K562 (cell line): ENCODE results near the gene MAP3K20. TPM values are rescaled to one million over a fixed set of nuclear protein-coding genes. Genes with fewer than 3 reads are reported as not detected.
"Not testable (repeated sequence)": the region's sequence is repeated elsewhere in the genome, so short reads cannot be mapped to it uniquely, and the experiment has no call there.

ENCODE experiments used
- ATAC-seq: fragments of 200-7000 bp; cut with Tn5 transposase; 3 replicates; pipeline ENCODE4 v1.9.1; 2020; ENCODE audit warnings: moderate library complexity
- BruUV-seq: library from RNA; stranded (reverse); fragments of 400-500 nt; replicated peaks from 2 replicates; lab custom pipeline; 2021; lab: Mats Ljungman, UMichigan
- CTCF ChIA-PET: fragments of 300-600 bp; formaldehyde crosslinking; extraction: SDS; loops from one replicate; lab custom pipeline; 2021; ENCODE audit warnings: low intra/inter-chr PET ratio; lab: Yijun Ruan, JAX
- POLR2A ChIA-PET: fragments of 300-600, 350-650 bp; sonication (Branson Sonifier 250); formaldehyde crosslinking; extraction: SDS; loops from one replicate; lab custom pipeline; 2021; ENCODE audit warnings: antibody characterized with exemption, inconsistent platforms; lab: Yijun Ruan, JAX
- DNase-seq, 4 experiments: peaks; one replicate each; pipeline versions ENCODE4 v3.0.0 to v3.0.0-alpha.2; 2011 to 2018; ENCODE audit warnings: low spot score in 3 of 4, mixed read lengths in 3 of 4; ENCODE audit errors: extremely low read depth in 1 of 4
- FAIRE-seq: peaks from 2 replicates; lab custom pipeline; 2011; peaks lifted over from hg19 to GRCh38; lab: Jason Lieb, UNC
- H2AFZ ChIP-seq: 2 replicates; pipeline ENCODE4 v1.6.0; 2011; ENCODE audit warnings: low read depth, low read length, control low read depth, inconsistent platforms
- H3K27ac ChIP-seq: fragments of 200-600 bp; 3 replicates; pipeline ENCODE4 v1.8.0; 2011; ENCODE audit warnings: low read depth, mild to moderate bottlenecking, control low read depth, inconsistent platforms, low read length, moderate library complexity, mixed read lengths; ENCODE audit errors: extremely low read depth
- H3K27me3 ChIP-seq, 2 experiments: fragments of 300-600 bp in 1 of 2; 2 replicates in 1 of 2; 3 replicates in 1 of 2; pipeline versions ENCODE4 v1.6.0 to v1.8.0; 2011; ENCODE audit warnings: inconsistent platforms in 2 of 2, low read length in 2 of 2, mild to moderate bottlenecking in 1 of 2, mixed read lengths in 1 of 2, moderate library complexity in 1 of 2; ENCODE audit not compliant: control insufficient read depth in 2 of 2, insufficient read depth in 2 of 2
- H3K36me3 ChIP-seq: fragments of 300-600 bp; 3 replicates; pipeline ENCODE4 v1.8.0; 2011; ENCODE audit warnings: mild to moderate bottlenecking, low read length, inconsistent platforms; ENCODE audit not compliant: control insufficient read depth, insufficient read depth
- H3K4me1 ChIP-seq, 2 experiments: fragments of 200-600 bp in 1 of 2; replicated peaks in 1 of 2; 2 replicates in 1 of 2; 3 replicates in 1 of 2; pipeline versions ENCODE4 v1.5.1 to v1.8.0; 2011; ENCODE audit warnings: inconsistent platforms in 2 of 2, low read length in 2 of 2, mild to moderate bottlenecking in 1 of 2, mixed read lengths in 1 of 2, moderate library complexity in 1 of 2; ENCODE audit not compliant: control insufficient read depth in 2 of 2, insufficient read depth in 2 of 2
- H3K4me2 ChIP-seq: 2 replicates; pipeline ENCODE4 v1.6.1; 2011; ENCODE audit warnings: low read length, control low read depth, inconsistent platforms, mixed read lengths; ENCODE audit not compliant: insufficient read depth
- H3K4me3 ChIP-seq: fragments of 200-600 bp; sonication (generic), shearing (Covaris generic); 2 replicates; pipeline ENCODE4 v1.5.1; 2016; ENCODE audit warnings: control low read depth, inconsistent platforms
- H3K79me2 ChIP-seq: fragments of 200-600 bp; 3 replicates; pipeline ENCODE4 v1.8.0; 2011; ENCODE audit warnings: low read length, inconsistent platforms; ENCODE audit not compliant: control insufficient read depth, insufficient read depth
- H3K9ac ChIP-seq, 2 experiments: 2 replicates each; pipeline versions ENCODE4 v1.6.0 to v1.6.1; 2011; ENCODE audit warnings: low read depth in 2 of 2, low read length in 2 of 2, control low read depth in 1 of 2, inconsistent platforms in 1 of 2, mild to moderate bottlenecking in 1 of 2, mixed read lengths in 1 of 2; ENCODE audit not compliant: insufficient read depth in 1 of 2
- H3K9me1 ChIP-seq: one replicate; pipeline ENCODE4 v1.6.0; 2011; ENCODE audit warnings: inconsistent platforms, mild to moderate bottlenecking, low read length, moderate library complexity; ENCODE audit not compliant: control insufficient read depth, insufficient read depth
- H3K9me3 ChIP-seq: replicated peaks from 2 replicates; pipeline ENCODE4 v1.5.1; 2011; ENCODE audit warnings: low read depth, low read length, inconsistent platforms; ENCODE audit not compliant: control insufficient read depth, insufficient read depth
- H4K20me1 ChIP-seq: replicated peaks from 2 replicates; pipeline ENCODE4 v1.6.1; 2011; ENCODE audit warnings: low read length, inconsistent platforms, mixed read lengths; ENCODE audit not compliant: control insufficient read depth, insufficient read depth
- CEBPB ChIP-seq: fragments of 450-650 bp; IDR thresholded peaks from 2 replicates; pipeline ENCODE4 v1.6.1; 2016; ENCODE audit warnings: missing genetic modification characterization, missing compliant biosample characterization
- E2F4 ChIP-seq: sonication (generic); formaldehyde crosslinking; IDR thresholded peaks from 2 replicates; pipeline ENCODE4 v1.8.0; 2022; ENCODE audit warnings: mild to moderate bottlenecking, low read depth, missing genetic modification reagents
- ELF4 ChIP-seq: fragments of 450-650 bp; formaldehyde crosslinking; IDR thresholded peaks from 2 replicates; pipeline ENCODE4 v1.4.0; 2022; ENCODE audit warnings: missing genetic modification characterization
- FOXK1 ChIP-seq: sonication (generic); formaldehyde crosslinking; IDR thresholded peaks from 2 replicates; pipeline ENCODE4 v1.8.0; 2022; ENCODE audit warnings: missing genetic modification reagents, mild to moderate bottlenecking, borderline replicate concordance
- HBP1 ChIP-seq: fragments of 450-650 bp; formaldehyde crosslinking; IDR thresholded peaks from 2 replicates; pipeline ENCODE4 v1.4.0; 2022; ENCODE audit warnings: missing genetic modification characterization
- ILF3 ChIP-seq: fragments of 450-650 bp; IDR thresholded peaks from 2 replicates; pipeline ENCODE4 v1.6.1; 2018; ENCODE audit warnings: antibody characterized with exemption, mild to moderate bottlenecking, moderate library complexity, borderline replicate concordance
- ZNF212 ChIP-seq: fragments of 450-650 bp; formaldehyde crosslinking; IDR thresholded peaks from 2 replicates; pipeline ENCODE4 v1.4.0; 2020; ENCODE audit warnings: mild to moderate bottlenecking
- WGBS: fragments of 100-300 bp; shearing (Covaris generic); methylation state at CpG from one replicate; pipeline ENCODE4 v1.1.6; 2016; ENCODE audit warnings: low coverage, mixed read lengths; ENCODE audit not compliant: insufficient coverage; ENCODE audit errors: missing lambda C conversion rate; 5-methylcytosine and 5-hydroxymethylcytosine counted together
- in situ Hi-C: fragments of 300-500 bp; cut with MboI; formaldehyde crosslinking; loops from 4 replicates; pipeline ENCODE4 v1.15.0; 2018; ENCODE audit warnings: inconsistent platforms, mixed read lengths
- intact Hi-C: fragments of 100-400 bp; cut with micrococcal nuclease; formaldehyde crosslinking; loops from 2 replicates; pipeline ENCODE4 v1.14.2; 2022
- polyA plus RNA-seq, 8 experiments: library from polyadenylated mRNA; depleted of rRNA in 4 of 8; stranded (reverse) in 5 of 8; unstranded in 3 of 8; fragments of >200 nt; fragmentation: Nextera tagmentation in 2 of 8; fragmentation: Illumina TruSeq in 1 of 8; extraction: Ambion mirVana in 2 of 8; extraction: Trizol in 1 of 8; gene quantifications; 2 replicates each; pipeline versions ENCODE4 v1.2.1 to v1.2.3, GENCODE V29; 2011 to 2014; ENCODE audit warnings: inconsistent platforms in 1 of 8, missing spikeins in 1 of 8
- total RNA-seq, 7 experiments: library from RNA; depleted of rRNA in 6 of 7; stranded (reverse); fragments of >200 nt in 6 of 7; fragmentation: Illumina TruSeq in 2 of 7; extraction: Trizol in 2 of 7; gene quantifications; 2 replicates each; pipeline versions ENCODE4 v1.2.1 to v1.2.3, GENCODE V29; 2011 to 2021; ENCODE audit warnings: low replicate concordance in 1 of 7

MAP3K20 gene
- total and polyA plus RNA-seq, 9 of the 15 experiments (the other 6 are each of a cell fraction or from before 2014, with no cell fraction given) = 9.8 to 34.2 (median 27.3) TPM

GRCh38 chr2:173262356-173262755 is 186.7 kb downstream of the MAP3K20 start:
- ATAC-seq, H3K9ac ChIP-seq, H3K27me3 ChIP-seq, H3K27ac ChIP-seq, CTCF ChIA-PET, H3K4me3 ChIP-seq, in situ Hi-C loops, H3K9me3 ChIP-seq, H3K79me2 ChIP-seq, BruUV-seq, H2AFZ ChIP-seq, intact Hi-C loops, H4K20me1 ChIP-seq, H3K4me2 ChIP-seq, DNase-seq, H3K4me1 ChIP-seq, FAIRE-seq, H3K9me1 ChIP-seq: not testable (repeated sequence)
- peaks cover 57% of the 10 kb centered on the region for H3K36me3 ChIP-seq
- peak; percentile 28; the same call in 1 of the 2 replicates for TF ChIP-seq CEBPB (tag)
- 85% methylated on average over 5 of the region's 5 CpGs for WGBS
- POLR2A ChIA-PET = interaction anchor here (0.9 kb wide), 1 partner anchor 13 kb away, joined by 3 read pairs; no protein-coding TSS in a partner anchor

- in situ Hi-C loops (no loop called here), intact Hi-C loops (no loop called here)
- ChIA-PET POLR2A (interaction anchor here (0.5 to 0.6 kb wide), 2 partner anchors 9 to 12 kb away, joined by 3 to 5 read pairs; no protein-coding TSS in a partner anchor), CTCF (no interaction called here)
- H3K36me3 ChIP-seq = peaks cover 49% of the 10 kb centered on the region
- BruUV-seq = no TSS peak
- no peaks in the 10 kb centered on the region for H3K79me2 ChIP-seq
- H3K4me1 ChIP-seq = peaks cover 0 to 6% of the 10 kb centered on the region in 2 experiments; a peak in 3 of 5 replicates
- peak overlapping the region; percentile 29; the same call in 1 of the 3 replicates for H3K27ac ChIP-seq
- 95% methylated on average over 4 of the region's 4 CpGs for WGBS
- DNase-seq (no peak), ATAC-seq (no peak), FAIRE-seq (no peak)
- H2AFZ ChIP-seq = peak overlapping the region; percentile 37; the same call in 1 of the 2 replicates
- H3K4me3 ChIP-seq = no peak overlapping the region
- no peak overlapping the region for H3K9ac ChIP-seq
- no peaks in the 10 kb centered on the region for H4K20me1 ChIP-seq
- H3K9me3 ChIP-seq = no peaks in the 10 kb centered on the region
- H3K4me2 ChIP-seq = no peak overlapping the region
- no peaks in the 10 kb centered on the region for H3K9me1 ChIP-seq
- TF ChIP-seq E2F4 (no peak), FOXK1 (CRISPR knock-in tag) (0 out of 2 replicates have a peak, but pooled peaks have one; percentile 19), ILF3 (no peak), HBP1 (no peak), ZNF212 (CRISPR knock-in tag) (no peak), ELF4 (no peak)
- no peaks in the 10 kb centered on the region for H3K27me3 ChIP-seq
Measured at GRCh38 chr2:173264151-173264550, 188.5 kb downstream of the MAP3K20 start.
